Pancreas (tissue), 10 donors: ENCODE measurements around the gene MT4. TPM values are rescaled to one million over a fixed set of nuclear protein-coding genes. Genes with fewer than 3 reads are reported as not detected.

Experiments
- ATAC-seq, 4 donors: fragments of 200-7000 bp; cut with Tn5 transposase; one replicate each; pipeline versions ENCODE4 v1.8.0 to v1.9.1; 2020; ENCODE audit warnings: mild to moderate bottlenecking in 4 of 4, moderate library complexity in 4 of 4
- DNase-seq, 6 donors: peaks; one replicate each; pipeline ENCODE4 v3.0.0-alpha.2; 2020
- FAIRE-seq: peaks from 2 replicates; lab custom pipeline; 2012; peaks lifted over from hg19 to GRCh38; lab: Jason Lieb, UNC
- H3K27ac ChIP-seq, 4 donors: fragments of 200-600 bp; sonication (generic); 1 replicate in 3 of 4; 2 replicates in 1 of 4; pipeline versions ENCODE4 v1.5.0 to v1.8.0; 2020
- H3K27me3 ChIP-seq, 4 donors: fragments of 200-600 bp; one replicate each; pipeline ENCODE4 v1.8.0; 2021
- H3K36me3 ChIP-seq, 3 donors: fragments of 200-600 bp; sonication (generic) in 1 of 3; one replicate each; pipeline versions ENCODE4 v1.5.0 to v1.8.0; 2020 to 2021
- H3K4me1 ChIP-seq, 3 donors: fragments of 200-600 bp; one replicate each; pipeline ENCODE4 v1.8.0; 2021
- H3K4me3 ChIP-seq, 4 donors: fragments of 200-600 bp; sonication (generic) in 2 of 4; one replicate each; pipeline versions ENCODE4 v1.5.0 to v1.8.0; 2020 to 2021
- H3K9me3 ChIP-seq, 4 donors: fragments of 200-600 bp; one replicate each; pipeline ENCODE4 v1.8.0; 2021
- WGBS, 2 donors: extraction: QIAGEN DNeasy Blood & Tissue Kit; methylation state at CpG; one replicate each; pipeline ENCODE4 v1.1.7; 2013; 5-methylcytosine and 5-hydroxymethylcytosine counted together
- intact Hi-C, 3 donors: fragments of 100-400 bp; cut with DNase I; formaldehyde crosslinking; loops; one replicate each; pipeline versions ENCODE4 v1.11.1 to v1.14.2; 2022
- polyA plus RNA-seq, 2 donors: library from polyadenylated mRNA; stranded (reverse); fragments of 200-250 nt; gene quantifications; one replicate each; pipeline ENCODE4 v1.2.3, GENCODE V29; 2013
- total RNA-seq, 6 donors: library from RNA; stranded (reverse); fragmentation: NEBNext Ultra II Directional in 4 of 6; extraction: Animal tissue kit (Norgen Biotek cat#: 25700) in 4 of 6; gene quantifications; one replicate each; pipeline versions ENCODE4 v1.2.1 to v1.2.4, GENCODE V29; 2021 to 2023
- TF ChIP-seq, protein P1 (sequence below), 4 donors: fragments of 200-600 bp; sonication (generic) in 3 of 4; IDR thresholded peaks; one replicate each; pipeline versions ENCODE4 v1.5.0 to v1.8.0; 2021; ENCODE audit warnings: antibody characterized with exemption in 4 of 4
- donor health status: healthy with polysubstance abuse.
- donor health status: DM: no; HTN: no; CAD: no; lungs with moderate emphysema.
- donor health status: DM: no; HTN: no; CAD: no.
- donor health status: control.
- donor health status: control.
- donor health status: Bipolar disorder and iron deficiency.
- donor health status: DM: yes; HTN: yes; CAD: no.
- donor health status: DM: no; HTN: no; CAD: no.
- donor health status: DM: no; HTN: no; CAD: no.
- donor health status: DM: yes; HTN: yes; CAD: no.

Gene MT4
- total and polyA plus RNA-seq, 8 donors: not detected

- no peak for FAIRE-seq
- TF ChIP-seq, protein P1, sequence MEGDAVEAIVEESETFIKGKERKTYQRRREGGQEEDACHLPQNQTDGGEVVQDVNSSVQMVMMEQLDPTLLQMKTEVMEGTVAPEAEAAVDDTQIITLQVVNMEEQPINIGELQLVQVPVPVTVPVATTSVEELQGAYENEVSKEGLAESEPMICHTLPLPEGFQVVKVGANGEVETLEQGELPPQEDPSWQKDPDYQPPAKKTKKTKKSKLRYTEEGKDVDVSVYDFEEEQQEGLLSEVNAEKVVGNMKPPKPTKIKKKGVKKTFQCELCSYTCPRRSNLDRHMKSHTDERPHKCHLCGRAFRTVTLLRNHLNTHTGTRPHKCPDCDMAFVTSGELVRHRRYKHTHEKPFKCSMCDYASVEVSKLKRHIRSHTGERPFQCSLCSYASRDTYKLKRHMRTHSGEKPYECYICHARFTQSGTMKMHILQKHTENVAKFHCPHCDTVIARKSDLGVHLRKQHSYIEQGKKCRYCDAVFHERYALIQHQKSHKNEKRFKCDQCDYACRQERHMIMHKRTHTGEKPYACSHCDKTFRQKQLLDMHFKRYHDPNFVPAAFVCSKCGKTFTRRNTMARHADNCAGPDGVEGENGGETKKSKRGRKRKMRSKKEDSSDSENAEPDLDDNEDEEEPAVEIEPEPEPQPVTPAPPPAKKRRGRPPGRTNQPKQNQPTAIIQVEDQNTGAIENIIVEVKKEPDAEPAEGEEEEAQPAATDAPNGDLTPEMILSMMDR (IDR thresholded peaks at IDR 0.05): no peak
- WGBS, 2 donors: 28 to 35% methylated on average over 2 of the region's 2 CpGs
- intact Hi-C loops: no loop called here
- H3K27ac ChIP-seq: peak overlapping the region; percentile 78 to 94 (median 90)
- no peaks in the 10 kb centered on the region for H3K36me3 ChIP-seq
- H3K4me3 ChIP-seq: no peak overlapping the region
- peaks cover 0 to 20% (median 0%) of the 10 kb centered on the region in 3 donors for H3K4me1 ChIP-seq
- no peak for ATAC-seq
- H3K27me3 ChIP-seq: no peaks in the 10 kb centered on the region
- DNase-seq: no peak
- no peaks in the 10 kb centered on the region for H3K9me3 ChIP-seq
Measured at GRCh38 chr16:56610609-56611111, 45.8 kb downstream of the MT4 start.

GRCh38 chr16:56611281-56611833 lies 46.5 kb downstream of the MT4 start:
- Histone ChIP-seq H3K9me3 (no peaks in the 10 kb centered on the region), H3K4me1 (peaks cover 0 to 20% (median 0%) of the 10 kb centered on the region in 3 donors), H3K4me3 (no peak overlapping the region), H3K27ac (peak overlapping the region in 3 of 4 donors; percentile 5 to 42 (median 33)), H3K27me3 (no peaks in the 10 kb centered on the region), H3K36me3 (no peaks in the 10 kb centered on the region)
- DNase-seq: peak in 4 of 6 donors; percentile 50 to 65 (median 59)
- peak; percentile 2 to 20 (median 12) for ATAC-seq
- TF ChIP-seq, protein P1 (IDR thresholded peaks at IDR 0.05): no peak
- 41 to 50% methylated on average over 2 of the region's 2 CpGs for WGBS, 2 donors
- FAIRE-seq: no peak
- intact Hi-C loops: no loop called here

GRCh38 chr16:56613706-56614105 lies 48.8 kb downstream of the MT4 start:
- Histone ChIP-seq H3K4me3 (no peak overlapping the region), H3K27ac (no peak overlapping the region), H3K27me3 (no peaks in the 10 kb centered on the region), H3K9me3 (no peaks in the 10 kb centered on the region), H3K4me1 (peaks cover 0 to 23% (median 6%) of the 10 kb centered on the region in 3 donors), H3K36me3 (no peaks in the 10 kb centered on the region)
- no peak for DNase-seq
- no peak for ATAC-seq
- TF ChIP-seq, protein P1 (IDR thresholded peaks at IDR 0.05): no peak
- intact Hi-C loops: no loop called here
- no peak for FAIRE-seq

GRCh38 chr16:56614549-56614991 lies 49.7 kb downstream of the MT4 start:
- TF ChIP-seq, protein P1 (IDR thresholded peaks at IDR 0.05): no peak
- Histone ChIP-seq H3K36me3 (no peaks in the 10 kb centered on the region), H3K4me1 (peaks cover 3 to 28% (median 6%) of the 10 kb centered on the region in 3 donors), H3K9me3 (no peaks in the 10 kb centered on the region), H3K27ac (no peak overlapping the region), H3K4me3 (no peak overlapping the region), H3K27me3 (no peaks in the 10 kb centered on the region)
- no peak for DNase-seq
- intact Hi-C loops: no loop called here
- ATAC-seq: no peak
- FAIRE-seq: no peak

DNA sequence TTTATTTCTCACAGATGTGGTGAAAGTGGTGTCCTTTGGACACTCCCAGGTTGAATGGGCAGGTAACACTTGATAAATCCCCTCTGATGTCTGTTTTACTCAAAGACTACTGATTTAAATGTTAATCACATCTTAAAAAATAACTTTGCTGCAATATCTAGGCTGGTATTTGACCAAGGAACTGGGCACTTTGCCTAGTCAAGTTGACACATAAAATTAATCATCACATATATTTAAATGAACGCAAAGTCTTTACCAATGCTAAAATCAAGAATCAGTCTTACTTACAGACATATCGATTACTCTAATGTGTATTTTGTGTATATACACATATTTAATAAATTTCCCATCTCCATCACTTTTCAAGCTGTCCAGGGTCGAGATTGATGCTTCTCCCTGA lies 50.5 kb downstream of the MT4 start:
- intact Hi-C loops: no loop called here
- H3K27me3 ChIP-seq: no peaks in the 10 kb centered on the region
- DNase-seq (no peak), FAIRE-seq (no peak), ATAC-seq (no peak)
- no peak overlapping the region for H3K4me3 ChIP-seq
- H3K36me3 ChIP-seq: no peaks in the 10 kb centered on the region
- no peaks in the 10 kb centered on the region for H3K9me3 ChIP-seq
- no peak overlapping the region for H3K27ac ChIP-seq
- TF ChIP-seq, protein P1 (IDR thresholded peaks at IDR 0.05): no peak
- WGBS, 2 donors: 40 to 47% methylated on average over 3 of the region's 3 CpGs
- peaks cover 3 to 22% (median 6%) of the 10 kb centered on the region in 3 donors for H3K4me1 ChIP-seq
